HG02798 (cell line): ENCODE results near the gene CMYA5.

ENCODE experiments used
- ATAC-seq: cut with Tn5 transposase; IDR thresholded peaks from one replicate; pipeline ENCODE4 v1.9.1; 2021; ENCODE audit warnings: mild to moderate bottlenecking; ENCODE audit not compliant: unreplicated experiment, poor library complexity

The CMYA5 gene

GRCh38 chr5:79831381-79832309 is 142.0 kb downstream of the CMYA5 start:
- no peak for ATAC-seq

DNA sequence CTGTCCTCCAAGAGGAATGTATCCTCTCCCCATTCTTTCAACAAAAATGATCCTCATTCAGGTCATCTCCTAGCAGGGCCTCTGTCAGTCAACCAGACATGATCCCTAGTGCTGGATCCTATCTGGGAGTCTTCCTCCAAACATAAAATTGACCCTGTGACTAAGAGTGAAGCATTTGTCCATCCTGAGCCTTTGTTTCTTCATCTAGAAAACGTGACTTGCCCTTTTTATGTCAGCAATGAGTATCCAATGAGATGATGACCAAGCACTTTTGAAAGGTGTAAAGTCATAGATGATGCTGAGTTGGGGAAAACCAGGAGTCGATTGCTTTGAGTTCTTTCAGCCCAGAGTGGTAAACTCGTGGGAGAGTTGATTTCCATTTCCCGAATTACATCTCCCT is 143.3 kb downstream of the CMYA5 start:
- ATAC-seq, result no peak

GRCh38 chr5:79834098-79834753 is 144.6 kb downstream of the CMYA5 start:
- no peak for ATAC-seq

DNA sequence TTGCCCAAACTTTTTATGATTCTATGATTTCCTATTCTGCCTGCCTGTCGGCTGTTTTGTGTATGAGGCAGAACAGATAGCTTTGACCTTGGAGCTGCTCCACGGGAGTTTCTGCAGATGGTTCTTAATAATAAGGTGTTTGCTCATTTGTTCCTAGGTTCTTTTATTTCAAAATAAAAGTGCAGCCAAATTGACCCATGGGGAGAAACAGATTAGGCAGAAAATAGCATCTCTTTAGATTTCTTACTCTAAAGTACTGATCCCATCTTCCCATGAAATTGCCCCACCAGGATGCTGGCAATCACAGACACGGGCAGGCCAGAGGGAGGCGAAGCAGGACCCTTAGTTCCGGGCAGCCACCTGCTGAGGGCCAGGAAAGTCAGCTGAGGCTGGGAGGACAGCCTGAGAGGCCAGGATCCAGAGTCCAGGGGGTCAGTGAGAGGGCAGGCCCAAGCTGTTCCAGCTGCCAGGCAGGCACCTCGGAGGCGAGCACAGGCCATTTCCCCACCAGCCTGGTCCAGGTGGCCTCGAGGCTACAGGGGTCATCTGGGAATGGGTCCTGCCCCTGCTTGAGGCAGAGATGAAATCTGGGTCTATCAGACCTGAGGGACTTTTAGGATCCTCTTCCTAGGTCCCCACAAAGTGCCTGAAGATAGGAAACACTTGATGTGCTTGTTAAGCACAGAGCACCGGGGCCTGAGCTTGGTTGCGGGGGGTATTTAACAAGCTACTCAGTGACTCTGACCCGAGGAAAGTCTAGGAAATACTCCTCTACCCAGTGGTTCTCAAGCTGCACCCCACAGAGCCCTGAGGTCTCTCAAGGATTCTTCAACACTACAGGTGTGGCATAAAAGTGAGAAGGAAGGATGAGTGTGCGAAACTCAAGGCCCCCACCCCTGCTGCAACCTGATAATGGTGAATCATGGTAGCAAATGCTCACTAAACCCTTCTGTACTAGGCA is 145.4 kb downstream of the CMYA5 start:
- no peak for ATAC-seq

DNA sequence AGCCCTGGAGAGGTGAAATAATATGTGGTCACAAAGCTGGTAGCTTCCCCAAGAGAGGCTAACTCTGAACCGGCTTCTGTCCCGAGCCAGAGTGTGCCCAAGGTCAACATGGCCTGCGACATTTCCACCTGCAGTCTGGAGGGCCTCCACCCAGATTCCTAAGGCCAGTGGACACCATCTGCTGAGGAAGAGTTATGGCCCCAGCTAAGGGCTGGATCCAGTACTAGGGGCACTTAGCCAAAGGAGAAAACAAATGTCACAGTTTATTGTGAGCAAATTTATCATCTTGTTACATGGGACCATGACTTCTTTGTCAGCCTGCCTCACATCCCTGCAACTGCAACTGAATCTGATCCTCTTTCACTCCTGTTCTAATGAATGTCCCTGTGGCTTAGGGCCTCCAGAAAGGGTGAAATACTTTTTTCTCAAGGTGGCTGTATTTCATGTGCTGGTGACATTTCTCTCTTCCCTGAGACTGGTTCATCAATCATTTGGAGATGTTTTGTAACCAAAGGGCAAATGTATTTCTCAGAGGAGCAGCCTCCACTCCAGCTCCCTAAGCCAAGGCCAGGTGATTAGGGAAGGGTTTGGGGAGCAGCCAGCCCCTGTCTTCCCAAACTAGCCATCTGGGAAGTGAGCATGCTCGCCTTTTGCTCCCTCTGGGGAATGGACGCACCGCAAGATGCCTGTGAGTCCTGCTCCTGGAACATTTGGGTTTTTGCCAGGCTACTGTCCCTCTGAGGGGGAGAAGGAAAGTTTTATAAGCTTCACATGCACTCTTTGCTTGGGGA is 148.3 kb downstream of the CMYA5 start:
- no peak for ATAC-seq

DNA sequence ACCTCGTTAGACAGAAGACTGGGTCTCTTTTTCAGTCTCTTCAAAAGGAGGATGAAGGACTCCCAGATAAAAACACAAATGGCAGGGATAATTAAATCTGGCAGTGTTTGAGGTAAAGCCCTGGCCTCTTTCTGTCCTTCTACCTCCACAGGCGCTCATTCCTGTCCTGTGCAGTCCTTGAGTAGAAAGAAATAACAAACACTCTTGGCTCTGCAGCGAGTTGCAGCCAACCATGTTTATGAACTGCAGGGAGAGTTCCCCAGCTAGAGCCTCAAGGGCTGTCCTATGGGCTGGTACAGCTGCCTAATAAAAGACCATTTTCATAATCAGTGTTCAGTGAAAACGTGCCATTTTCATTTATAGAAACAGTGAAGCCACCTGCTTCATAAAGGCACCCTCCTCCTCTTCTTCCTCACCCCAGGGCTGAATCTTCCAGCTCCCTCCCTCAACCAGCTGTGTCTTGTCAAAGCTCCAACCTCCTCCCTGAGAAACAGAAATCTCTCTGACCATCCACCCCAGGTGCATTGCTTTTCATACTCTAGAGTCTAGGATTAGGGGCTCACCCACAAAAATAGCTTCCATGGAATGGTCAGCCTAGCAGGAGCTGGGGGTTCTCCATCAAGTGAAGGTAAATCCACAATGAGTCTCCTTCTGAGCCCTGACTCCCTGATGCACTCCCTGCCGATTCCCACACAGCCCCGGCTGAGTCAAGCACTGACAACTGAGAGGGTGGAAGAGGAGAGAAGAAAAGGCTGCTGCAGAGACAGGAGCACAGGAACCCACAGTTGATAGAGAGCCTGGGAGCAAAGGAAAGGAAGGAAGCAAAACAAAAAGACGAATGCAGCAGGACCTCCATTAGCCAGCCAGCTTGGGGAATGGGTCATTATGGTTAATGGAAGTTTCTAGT is 150.7 kb downstream of the CMYA5 start:
- no peak for ATAC-seq

DNA sequence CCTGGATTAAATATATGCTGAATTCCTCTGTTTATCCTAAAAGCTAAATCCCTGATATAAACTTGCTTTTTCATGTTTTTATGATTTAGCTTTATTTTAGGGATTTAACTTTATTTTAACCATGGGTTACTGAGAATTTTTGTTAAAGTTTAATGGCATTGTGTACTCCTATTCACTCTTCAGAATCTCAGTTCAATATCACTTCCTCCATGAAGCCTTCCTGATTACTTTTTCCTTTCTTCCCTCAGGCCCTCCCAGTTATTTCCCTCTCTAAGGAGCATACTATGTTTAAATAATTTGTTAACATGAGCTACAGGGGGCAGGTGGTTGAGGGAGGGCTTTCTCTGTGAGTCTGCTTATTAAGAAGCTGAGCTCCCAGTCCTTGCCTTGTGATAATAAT is 151.5 kb downstream of the CMYA5 start:
- ATAC-seq, result no peak

DNA sequence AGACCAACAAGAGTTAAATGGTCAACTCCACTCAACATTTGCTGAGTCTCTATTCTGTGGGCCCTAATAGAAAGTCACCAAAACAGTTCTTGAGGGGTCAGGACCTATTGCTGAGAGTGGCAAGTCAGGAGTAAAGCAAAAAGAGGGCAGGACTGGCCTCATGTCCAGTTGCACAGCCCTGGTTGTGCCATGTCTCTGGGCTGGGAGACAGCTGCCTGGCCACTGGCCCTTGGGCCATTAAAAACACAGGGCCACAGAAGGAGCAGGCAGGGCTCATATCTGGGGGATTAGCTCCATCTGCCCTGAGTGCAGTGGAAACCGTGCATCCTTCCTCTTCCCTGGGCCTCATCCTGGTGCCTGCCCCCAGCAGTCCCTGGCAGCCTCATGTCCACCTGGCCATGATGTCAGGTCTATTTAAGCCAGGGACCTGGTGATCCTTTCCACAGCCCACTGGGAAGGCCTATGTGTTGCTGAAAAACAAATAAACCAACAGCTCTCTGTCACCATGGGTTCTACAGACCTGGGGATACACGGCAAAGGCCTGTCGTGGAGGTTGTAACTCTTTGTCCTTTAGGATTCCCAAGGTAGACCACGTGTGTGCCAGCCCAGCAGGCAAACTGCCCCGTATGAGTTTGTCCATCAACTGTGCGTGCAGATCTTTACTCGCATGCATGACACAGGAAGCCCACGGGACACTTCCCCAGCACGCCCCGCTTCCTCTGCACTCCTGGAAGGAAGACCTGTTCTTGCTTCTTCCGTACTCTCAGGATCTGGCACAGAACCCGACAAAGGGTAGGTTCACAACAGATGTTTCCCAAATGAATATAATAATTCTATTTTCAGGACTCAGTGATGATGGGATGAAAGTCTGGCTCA is 152.6 kb downstream of the CMYA5 start:
- no peak for ATAC-seq

DNA sequence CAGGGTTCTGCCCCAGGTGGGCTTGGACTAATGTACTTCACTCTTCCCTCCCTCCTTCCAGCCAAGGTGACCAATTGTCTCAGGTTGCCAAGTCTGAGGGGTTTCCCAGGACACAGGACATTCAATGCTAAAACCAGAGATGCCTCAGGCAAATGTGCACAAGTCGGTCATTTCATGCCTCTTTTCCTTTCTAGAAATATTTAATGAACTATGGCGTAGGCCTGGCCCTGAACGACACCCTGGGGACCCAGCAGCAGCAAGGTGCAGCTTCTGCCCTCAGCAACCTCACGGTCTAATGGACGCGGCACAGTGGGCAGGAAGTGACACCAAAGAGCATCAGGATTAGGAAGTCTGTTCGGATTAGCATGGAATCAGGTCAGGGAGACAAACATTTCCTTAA is 153.4 kb downstream of the CMYA5 start:
- no peak for ATAC-seq

DNA sequence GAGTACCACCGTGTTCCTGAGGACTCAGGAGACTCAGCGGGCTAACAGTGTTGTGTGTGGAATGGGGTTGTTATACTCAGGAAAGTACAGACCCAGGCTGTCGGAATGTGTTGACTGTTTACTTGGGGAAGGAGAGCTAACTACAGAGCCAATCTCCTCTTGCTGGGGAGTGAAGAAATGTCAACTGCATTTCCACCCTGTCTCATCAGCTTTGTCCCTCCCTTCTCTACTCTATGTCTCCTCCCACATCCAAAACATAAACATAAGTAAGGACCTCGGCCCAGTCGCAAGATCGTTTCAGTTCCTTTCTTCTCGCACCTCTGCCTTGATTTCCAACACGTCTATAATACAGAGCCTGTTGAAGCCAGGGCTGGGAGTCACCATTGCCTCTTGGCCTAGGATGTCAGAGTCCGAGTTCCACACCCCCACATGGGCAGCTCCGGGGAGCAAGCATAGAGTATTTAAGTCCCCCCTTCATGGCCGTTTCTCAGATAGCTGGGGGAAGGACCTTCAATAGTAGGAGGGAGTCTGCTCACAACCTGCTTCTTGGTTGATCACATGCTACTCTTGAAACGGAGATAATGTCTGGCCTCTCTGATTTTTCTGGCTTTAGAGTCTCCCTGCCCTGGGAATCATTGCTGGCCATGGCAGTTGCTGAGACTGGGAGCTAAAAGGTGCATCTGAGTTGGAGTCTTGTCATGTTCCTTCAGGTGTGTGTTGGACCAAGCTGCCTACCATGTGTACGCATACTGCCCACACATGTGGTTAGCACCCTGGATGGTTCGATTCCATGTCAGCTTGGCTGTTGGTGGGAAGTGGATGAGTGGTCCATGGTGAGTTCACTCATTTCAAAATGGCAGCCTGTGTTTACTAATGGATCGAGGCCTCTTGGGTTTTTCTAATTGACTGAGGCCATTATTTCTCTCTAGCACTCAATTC is 154.1 kb downstream of the CMYA5 start:
- ATAC-seq, result no peak

DNA sequence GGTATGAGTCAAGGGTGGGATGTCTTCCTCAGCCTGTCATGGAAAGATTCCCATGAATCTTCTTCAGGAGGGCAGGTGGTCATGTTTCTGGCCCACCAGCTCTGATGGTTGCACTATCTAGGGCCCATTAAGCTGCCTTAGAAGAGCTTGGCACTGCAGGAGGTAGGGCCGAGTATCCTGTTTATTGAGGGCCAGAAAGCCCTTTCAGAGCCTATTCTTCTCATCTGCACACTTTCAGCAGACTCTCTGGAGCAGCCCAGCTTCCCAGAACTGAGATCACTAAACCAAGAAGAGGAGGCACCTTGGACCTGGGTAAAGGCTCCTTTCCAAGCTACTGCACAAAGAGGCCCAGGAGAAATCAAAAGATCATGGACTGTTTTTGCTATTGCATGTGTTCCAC is 154.9 kb downstream of the CMYA5 start:
- ATAC-seq, result no peak

DNA sequence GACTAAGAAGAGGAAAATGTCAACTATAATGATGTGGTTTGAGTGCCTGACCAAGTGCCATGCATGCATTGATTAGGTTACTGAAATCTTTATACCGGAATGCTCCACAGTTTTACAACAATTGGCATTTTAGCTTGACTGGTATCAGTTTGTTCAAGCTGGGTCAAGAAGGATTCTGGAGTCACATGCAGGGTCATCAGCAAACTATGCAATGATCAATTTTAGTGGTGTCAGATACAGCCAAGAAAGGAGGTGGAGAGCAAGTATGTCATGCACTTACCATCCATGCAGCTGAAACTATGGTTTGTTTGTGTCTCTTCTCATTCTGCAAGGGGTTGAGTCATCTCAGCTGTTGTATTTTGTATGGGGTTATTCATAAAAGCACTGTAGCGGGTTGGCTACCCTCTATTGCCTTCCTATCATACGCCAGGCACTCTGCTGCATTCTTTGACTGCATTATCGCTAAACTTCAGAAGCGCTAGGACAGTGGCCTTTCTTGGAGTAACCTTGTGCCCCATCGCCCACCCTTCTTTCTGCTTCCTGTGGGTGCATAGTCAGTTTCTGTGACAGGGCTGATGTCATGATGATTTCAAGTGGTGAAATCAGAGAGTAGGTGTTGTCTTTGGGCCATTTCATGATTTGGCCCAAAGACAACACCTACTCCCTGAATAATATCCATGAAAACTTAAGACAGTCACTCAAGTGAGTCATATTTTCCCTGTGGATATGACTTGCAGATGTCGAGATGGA is 156.0 kb downstream of the CMYA5 start:
- ATAC-seq, result no peak

GRCh38 chr5:79846198-79846521 is 156.5 kb downstream of the CMYA5 start:
- ATAC-seq, result no peak

DNA sequence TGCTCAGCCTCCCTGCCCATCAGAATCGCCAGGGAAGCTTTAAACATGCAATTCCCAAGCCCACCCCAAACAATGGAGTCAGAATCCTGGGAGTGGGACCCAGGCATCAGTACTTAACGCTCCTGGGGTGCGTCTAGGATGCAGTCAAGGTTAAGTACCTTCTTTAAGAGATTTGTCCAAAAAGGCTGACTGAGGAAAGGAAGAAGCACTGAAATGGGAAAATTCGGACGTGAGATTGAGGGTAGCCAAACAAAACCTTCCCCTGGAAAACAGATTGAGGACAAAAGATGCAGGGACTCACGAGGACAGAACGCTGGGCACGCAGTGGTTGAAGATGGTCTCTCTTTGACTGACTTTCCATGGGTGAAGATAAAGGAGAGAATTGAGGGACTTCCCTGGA is 157.9 kb downstream of the CMYA5 start:
- no peak for ATAC-seq

DNA sequence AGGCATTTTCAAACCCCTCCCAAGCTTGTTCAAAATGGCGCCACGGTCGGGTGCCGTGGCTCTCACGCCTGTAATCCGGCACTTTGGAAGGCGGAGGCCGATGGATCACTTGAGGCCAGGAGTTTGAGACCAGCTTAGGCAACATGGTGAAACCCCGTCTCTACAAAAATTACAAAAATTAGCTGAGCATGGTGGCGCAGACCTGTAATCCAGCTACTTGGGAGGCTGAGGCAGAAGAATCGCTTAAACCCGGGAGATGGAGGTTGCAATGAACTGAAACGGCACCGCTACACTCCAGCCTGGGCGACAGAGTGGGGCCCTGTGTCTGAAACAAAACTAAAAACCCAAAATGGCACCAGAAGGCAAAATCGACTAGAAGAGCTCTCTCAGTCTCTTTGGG is 159.4 kb downstream of the CMYA5 start:
- ATAC-seq, result no peak
